Natural killer cell (primary cell): ENCODE measurements around the gene TUFM. TPM values are rescaled to one million over a fixed set of nuclear protein-coding genes. Genes with fewer than 3 reads are reported as not detected.

Source experiments
- ATAC-seq, 3 donors: fragments of 150-1000 bp in 2 of 3; fragments of 200-7000 bp in 1 of 3; cut with Tn5 transposase; 1 replicate in 1 of 3; 2 replicates in 2 of 3; pipeline ENCODE4 v1.10.0; 2021; ENCODE audit warnings: mild to moderate bottlenecking in 2 of 3, moderate library complexity in 2 of 3
- DNase-seq, 2 donors: peaks; one replicate each; pipeline versions ENCODE4 v3.0.0 to v3.0.0-alpha.2; 2013 to 2021; ENCODE audit warnings: mixed read lengths in 1 of 2
- H3K27ac ChIP-seq: one replicate; pipeline ENCODE4 v1.5.1; 2013; ENCODE audit warnings: mild to moderate bottlenecking, low read length
- H3K27me3 ChIP-seq: one replicate; pipeline ENCODE4 v1.6.1; 2013; ENCODE audit warnings: low read length; ENCODE audit not compliant: control insufficient read depth, insufficient read depth
- H3K36me3 ChIP-seq: one replicate; pipeline ENCODE4 v1.6.1; 2013; ENCODE audit warnings: low read length; ENCODE audit not compliant: control insufficient read depth, insufficient read depth
- H3K4me1 ChIP-seq: one replicate; pipeline ENCODE4 v1.6.1; 2013; ENCODE audit warnings: low read length; ENCODE audit not compliant: control insufficient read depth, insufficient read depth
- H3K4me3 ChIP-seq: one replicate; pipeline ENCODE4 v1.5.1; 2013; ENCODE audit warnings: low read length
- H3K9me3 ChIP-seq: one replicate; pipeline ENCODE4 v1.6.1; 2013; ENCODE audit warnings: low read length; ENCODE audit not compliant: control insufficient read depth, insufficient read depth
- H3K27ac Mint-ChIP-seq, 2 donors: one replicate each; pipeline ENCODE4 v1.8.0; 2022; ENCODE audit warnings: mild to moderate bottlenecking in 2 of 2, mixed read lengths in 2 of 2, moderate library complexity in 1 of 2
- H3K27me3 Mint-ChIP-seq, 2 donors: one replicate each; pipeline ENCODE4 v1.8.0; 2022; ENCODE audit warnings: low read depth in 2 of 2, mixed read lengths in 2 of 2
- H3K36me3 Mint-ChIP-seq: one replicate; pipeline ENCODE4 v1.8.0; 2022; ENCODE audit warnings: mixed read lengths
- H3K4me1 Mint-ChIP-seq, 2 donors: one replicate each; pipeline ENCODE4 v1.8.0; 2022; ENCODE audit warnings: mixed read lengths in 2 of 2
- H3K4me3 Mint-ChIP-seq: one replicate; pipeline ENCODE4 v1.8.0; 2022; ENCODE audit warnings: mild to moderate bottlenecking, moderate library complexity, mixed read lengths
- H3K9me3 Mint-ChIP-seq, 2 donors: one replicate each; pipeline ENCODE4 v1.8.0; 2022; ENCODE audit warnings: mixed read lengths in 2 of 2
- WGBS: methylation state at CpG from one replicate; pipeline ENCODE4 v1.1.7; 2013; ENCODE audit warnings: missing lambda C conversion rate; ENCODE audit not compliant: insufficient coverage; 5-methylcytosine and 5-hydroxymethylcytosine counted together
- intact Hi-C: fragments of 100-400 bp; cut with micrococcal nuclease; formaldehyde crosslinking; loops from one replicate; pipeline ENCODE4 v1.14.2; 2022
- total RNA-seq, 4 donors: library from RNA; stranded (reverse); fragments of 120-200 nt in 1 of 4; gene quantifications; one replicate each; pipeline versions ENCODE4 v1.2.3 to v1.2.4, GENCODE V29; 2013 to 2022
- TF ChIP-seq, protein P1 (sequence below): fragments of 200-600 bp; IDR thresholded peaks from one replicate; pipeline ENCODE4 v1.8.0; 2022; ENCODE audit warnings: antibody characterized with exemption

TUFM gene
- total RNA-seq, 3 donors from 2014 or later (not counting 1 experiment from before 2014, with no cell fraction given) = 108 to 128 (median 118) TPM

- peaks cover 23% of the 10 kb centered on the region for H3K4me1 ChIP-seq
- peaks cover 0 to 4% of the 10 kb centered on the region in 2 donors for H3K27me3 Mint-ChIP-seq
- WGBS = 94% methylated on average over 17 of the region's 17 CpGs
- H3K27ac Mint-ChIP-seq = no peak overlapping the region
- no peaks in the 10 kb centered on the region for H3K36me3 Mint-ChIP-seq
- H3K4me3 Mint-ChIP-seq = no peak overlapping the region
- TF ChIP-seq, protein P1, sequence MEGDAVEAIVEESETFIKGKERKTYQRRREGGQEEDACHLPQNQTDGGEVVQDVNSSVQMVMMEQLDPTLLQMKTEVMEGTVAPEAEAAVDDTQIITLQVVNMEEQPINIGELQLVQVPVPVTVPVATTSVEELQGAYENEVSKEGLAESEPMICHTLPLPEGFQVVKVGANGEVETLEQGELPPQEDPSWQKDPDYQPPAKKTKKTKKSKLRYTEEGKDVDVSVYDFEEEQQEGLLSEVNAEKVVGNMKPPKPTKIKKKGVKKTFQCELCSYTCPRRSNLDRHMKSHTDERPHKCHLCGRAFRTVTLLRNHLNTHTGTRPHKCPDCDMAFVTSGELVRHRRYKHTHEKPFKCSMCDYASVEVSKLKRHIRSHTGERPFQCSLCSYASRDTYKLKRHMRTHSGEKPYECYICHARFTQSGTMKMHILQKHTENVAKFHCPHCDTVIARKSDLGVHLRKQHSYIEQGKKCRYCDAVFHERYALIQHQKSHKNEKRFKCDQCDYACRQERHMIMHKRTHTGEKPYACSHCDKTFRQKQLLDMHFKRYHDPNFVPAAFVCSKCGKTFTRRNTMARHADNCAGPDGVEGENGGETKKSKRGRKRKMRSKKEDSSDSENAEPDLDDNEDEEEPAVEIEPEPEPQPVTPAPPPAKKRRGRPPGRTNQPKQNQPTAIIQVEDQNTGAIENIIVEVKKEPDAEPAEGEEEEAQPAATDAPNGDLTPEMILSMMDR = no peak
- H3K9me3 ChIP-seq = no peaks in the 10 kb centered on the region
- DNase-seq (no peak), ATAC-seq (no peak)
- no peak overlapping the region for H3K4me3 ChIP-seq
- H3K36me3 ChIP-seq = peaks cover 20% of the 10 kb centered on the region
- H3K27me3 ChIP-seq = no peaks in the 10 kb centered on the region
- no peaks in the 10 kb centered on the region for H3K9me3 Mint-ChIP-seq
- intact Hi-C loops = no loop called here
- no peak overlapping the region for H3K27ac ChIP-seq
- H3K4me1 Mint-ChIP-seq = peaks cover 9 to 24% of the 10 kb centered on the region in 2 donors
Observed at GRCh38 chr16:28876019-28876659, 30.0 kb upstream of the TUFM start.

DNA sequence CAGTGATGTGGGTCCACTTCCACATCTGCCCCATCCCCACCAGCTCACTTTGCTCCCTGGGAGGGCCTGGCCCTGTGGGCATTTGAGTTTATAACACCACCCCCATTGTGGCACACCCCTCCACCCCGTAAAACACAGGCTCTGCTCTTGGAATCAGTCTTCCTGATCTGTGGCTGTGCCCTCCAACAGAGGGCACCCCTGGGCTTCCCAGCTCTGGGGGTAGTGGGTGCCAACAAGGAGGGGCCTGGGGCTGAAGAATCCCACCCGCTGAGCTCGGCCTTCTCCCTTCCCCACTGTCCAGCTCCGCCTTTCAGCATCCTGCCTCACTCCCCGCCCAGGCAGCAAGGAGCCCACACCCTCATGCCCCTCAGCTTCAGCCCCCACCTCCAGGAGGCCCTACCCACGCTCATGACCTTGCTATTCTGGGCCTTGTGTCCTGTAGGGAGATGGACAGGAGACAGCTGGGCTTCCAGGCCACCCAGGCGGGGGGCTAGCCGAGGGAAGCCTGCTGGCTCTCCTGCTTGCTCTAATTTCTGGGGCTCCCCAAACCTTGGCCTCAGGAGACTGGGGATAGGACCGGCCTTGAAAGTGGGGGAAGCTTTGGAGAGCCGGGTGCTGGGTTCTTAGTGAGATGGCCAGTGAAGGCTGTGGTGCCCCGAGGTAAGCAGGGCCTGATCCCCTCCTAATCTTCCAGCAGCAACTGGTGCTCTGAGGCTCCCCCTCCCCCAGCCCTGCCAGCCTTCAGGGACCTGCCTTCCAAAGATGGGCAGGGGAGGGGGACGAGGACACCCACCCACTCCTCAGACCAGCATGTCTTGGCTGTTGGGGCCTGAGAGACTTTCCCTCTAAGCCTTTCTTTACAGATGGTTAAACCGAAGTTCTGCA is 29.2 kb upstream of the TUFM start:
- WGBS = 87% methylated on average over 10 of the region's 13 CpGs
- H3K27ac ChIP-seq = no peak overlapping the region
- H3K4me3 Mint-ChIP-seq = no peak overlapping the region
- H3K9me3 Mint-ChIP-seq = no peaks in the 10 kb centered on the region
- H3K36me3 ChIP-seq = peaks cover 25% of the 10 kb centered on the region
- intact Hi-C loops = no loop called here
- H3K4me1 Mint-ChIP-seq = peaks cover 5 to 19% of the 10 kb centered on the region in 2 donors
- H3K27me3 Mint-ChIP-seq = no peaks in the 10 kb centered on the region
- H3K36me3 Mint-ChIP-seq = peaks cover 3% of the 10 kb centered on the region
- peak overlapping the region in 1 of 2 donors; percentile 48 for H3K27ac Mint-ChIP-seq
- no peak for ATAC-seq
- no peak for DNase-seq
- TF ChIP-seq, protein P1 = no peak
- peaks cover 19% of the 10 kb centered on the region for H3K4me1 ChIP-seq
- H3K9me3 ChIP-seq = no peaks in the 10 kb centered on the region
- H3K27me3 ChIP-seq = no peaks in the 10 kb centered on the region
- H3K4me3 ChIP-seq = no peak overlapping the region

- no peaks in the 10 kb centered on the region for H3K9me3 Mint-ChIP-seq
- 92% methylated on average over 6 of the region's 6 CpGs for WGBS
Observed at GRCh38 chr16:28874406-28874805, 28.3 kb upstream of the TUFM start.

More at GRCh38 chr16:28874406-28874805, 28.3 kb upstream of the TUFM start:
- Histone ChIP-seq H3K27me3 (no peaks in the 10 kb centered on the region), H3K4me1 (peaks cover 11% of the 10 kb centered on the region), H3K27ac (no peak overlapping the region), H3K36me3 (peaks cover 35% of the 10 kb centered on the region), H3K9me3 (no peaks in the 10 kb centered on the region), H3K4me3 (no peak overlapping the region)
- TF ChIP-seq, protein P1 = no peak
- peaks cover 13% of the 10 kb centered on the region for H3K36me3 Mint-ChIP-seq
- ATAC-seq (no peak), DNase-seq (no peak)
- intact Hi-C loops = no loop called here
- H3K4me3 Mint-ChIP-seq = no peak overlapping the region
- no peak overlapping the region for H3K27ac Mint-ChIP-seq
- H3K27me3 Mint-ChIP-seq = no peaks in the 10 kb centered on the region
- peaks cover 8 to 22% of the 10 kb centered on the region in 2 donors for H3K4me1 Mint-ChIP-seq
